GM23338 (cell line): ENCODE measurements around the gene CACNA2D2. TPM values are rescaled to one million over a fixed set of nuclear protein-coding genes. Genes with fewer than 3 reads are reported as not detected.

ENCODE experiments used
- ATAC-seq: fragments of 200-7000 bp; cut with Tn5 transposase; 3 replicates; pipeline ENCODE4 v1.9.1; 2020
- DNase-seq: peaks from one replicate; pipeline ENCODE4 v3.0.0-alpha.2; 2015; ENCODE audit warnings: low spot score
- H2AFZ ChIP-seq: fragments of 200-600 bp; sonication (generic); 2 replicates; pipeline ENCODE4 v1.8.0; 2016; ENCODE audit warnings: antibody characterized with exemption, mild to moderate bottlenecking, moderate library complexity
- H3F3A ChIP-seq: fragments of 200-600 bp; sonication (generic); replicated peaks from 2 replicates; pipeline ENCODE4 v1.8.0; 2017; ENCODE audit warnings: antibody characterized with exemption, mixed run types, low read depth
- H3K27ac ChIP-seq: fragments of 200-600 bp; sonication (generic); 2 replicates; pipeline ENCODE4 v1.6.1; 2016; ENCODE audit warnings: low read depth
- H3K27me3 ChIP-seq: fragments of 200-600 bp; sonication (generic); 2 replicates; pipeline ENCODE4 v1.8.0; 2016; ENCODE audit warnings: mild to moderate bottlenecking, mixed run types, moderate library complexity; ENCODE audit not compliant: insufficient read depth
- H3K36me3 ChIP-seq: fragments of 200-600 bp; sonication (generic); 2 replicates; pipeline ENCODE4 v1.8.0; 2016; ENCODE audit warnings: mild to moderate bottlenecking; ENCODE audit not compliant: insufficient read depth
- H3K4me1 ChIP-seq: fragments of 200-600 bp; sonication (generic); 2 replicates; pipeline ENCODE4 v1.8.0; 2016; ENCODE audit warnings: mild to moderate bottlenecking, moderate library complexity; ENCODE audit not compliant: insufficient read depth
- H3K4me2 ChIP-seq: fragments of 200-600 bp; sonication (generic); 2 replicates; pipeline ENCODE4 v1.7.1; 2017; ENCODE audit warnings: mixed run types
- H3K4me3 ChIP-seq: fragments of 200-600 bp; sonication (generic); 2 replicates; pipeline ENCODE4 v1.6.1; 2016; ENCODE audit warnings: mixed run types
- H3K79me2 ChIP-seq: fragments of 200-600 bp; sonication (generic); replicated peaks from 2 replicates; pipeline ENCODE4 v1.8.0; 2017; ENCODE audit warnings: mild to moderate bottlenecking; ENCODE audit not compliant: insufficient read depth
- H3K9me2 ChIP-seq: fragments of 200-600 bp; sonication (generic); 2 replicates; pipeline ENCODE4 v1.8.0; 2017; ENCODE audit not compliant: insufficient read depth
- H4K20me1 ChIP-seq: fragments of 200-600 bp; sonication (generic); replicated peaks from 2 replicates; pipeline ENCODE4 v1.8.0; 2017; ENCODE audit warnings: mild to moderate bottlenecking; ENCODE audit not compliant: insufficient read depth
- H3K27ac Mint-ChIP-seq: 2 replicates; pipeline ENCODE4 v1.8.0; 2020; ENCODE audit warnings: inconsistent platforms, mild to moderate bottlenecking, moderate library complexity, mixed read lengths
- H3K27me3 Mint-ChIP-seq: 3 replicates; pipeline ENCODE4 v1.8.0; 2022; ENCODE audit warnings: low read depth, mild to moderate bottlenecking, moderate library complexity, mixed read lengths, inconsistent platforms; ENCODE audit not compliant: insufficient read depth, poor library complexity
- H3K36me3 Mint-ChIP-seq: 3 replicates; pipeline ENCODE4 v1.8.0; 2021; ENCODE audit warnings: low read depth, mild to moderate bottlenecking, inconsistent platforms, moderate library complexity, mixed read lengths
- H3K4me1 Mint-ChIP-seq: 3 replicates; pipeline ENCODE4 v1.8.0; 2020; ENCODE audit warnings: mild to moderate bottlenecking, inconsistent platforms, mixed read lengths
- H3K4me3 Mint-ChIP-seq: 3 replicates; pipeline ENCODE4 v1.8.0; 2021; ENCODE audit warnings: moderate library complexity, mild to moderate bottlenecking, inconsistent platforms, mixed read lengths
- H3K9me3 Mint-ChIP-seq: 3 replicates; pipeline ENCODE4 v1.8.0; 2020; ENCODE audit warnings: moderate library complexity, mild to moderate bottlenecking, inconsistent platforms, mixed read lengths
- CREB1 ChIP-seq: fragments of 250-450 bp; sonication (Bioruptor Pico); IDR thresholded peaks from 2 replicates; pipeline ENCODE4 v1.5.0; 2020; ENCODE audit warnings: low read depth, mild to moderate bottlenecking, moderate library complexity
- EZH2 ChIP-seq: fragments of 200-600 bp; sonication (generic); IDR thresholded peaks from one replicate; pipeline ENCODE4 v1.8.0; 2017; ENCODE audit warnings: antibody characterized with exemption, mild to moderate bottlenecking, low read depth; ENCODE audit not compliant: unreplicated experiment
- EZH2phosphoT487 ChIP-seq: fragments of 200-600 bp; sonication (generic); IDR thresholded peaks from one replicate; pipeline ENCODE4 v1.8.1; 2018; ENCODE audit warnings: antibody characterized with exemption; ENCODE audit not compliant: unreplicated experiment
- JUNB ChIP-seq: IDR thresholded peaks from one replicate; pipeline ENCODE4 v1.6.1; 2016; ENCODE audit warnings: antibody characterized with exemption; ENCODE audit not compliant: unreplicated experiment
- NANOG ChIP-seq: IDR thresholded peaks from 2 replicates; pipeline ENCODE4 v1.6.1; 2016; ENCODE audit warnings: antibody characterized with exemption, borderline replicate concordance
- POLR2AphosphoS5 ChIP-seq: IDR thresholded peaks from 2 replicates; pipeline ENCODE4 v1.6.1; 2016; ENCODE audit warnings: antibody characterized with exemption, low read depth
- REST ChIP-seq: IDR thresholded peaks from one replicate; pipeline ENCODE4 v1.6.1; 2018; ENCODE audit warnings: antibody characterized with exemption; ENCODE audit not compliant: unreplicated experiment
- STAT1 ChIP-seq: IDR thresholded peaks from one replicate; pipeline ENCODE4 v1.6.1; 2016; ENCODE audit warnings: antibody characterized with exemption; ENCODE audit not compliant: unreplicated experiment
- ZNF114 ChIP-seq: fragments of 250-450 bp; sonication (Bioruptor Pico); IDR thresholded peaks from 2 replicates; pipeline ENCODE4 v1.5.0; 2020; ENCODE audit warnings: mild to moderate bottlenecking, moderate library complexity
- ZNF331 ChIP-seq: fragments of 250-450 bp; sonication (Bioruptor Pico); IDR thresholded peaks from 2 replicates; pipeline ENCODE4 v1.5.0; 2020; ENCODE audit warnings: low read depth, mild to moderate bottlenecking, moderate library complexity
- polyA plus RNA-seq: library from polyadenylated mRNA; unstranded; fragments of >200 nt; fragmentation: Nextera tagmentation; extraction: Ambion mirVana; gene quantifications from 2 replicates; pipeline ENCODE4 v1.2.1, GENCODE V29; 2016
- total RNA-seq: library from RNA; depleted of rRNA; stranded (reverse); fragments of >200 nt; shearing (Covaris generic); gene quantifications from 2 replicates; pipeline ENCODE4 v1.2.3, GENCODE V29; 2014
- TF ChIP-seq, protein P1 (sequence below), 2 experiments: fragments of 200-600 bp in 1 of 2; sonication (generic) in 1 of 2; conservative IDR thresholded peaks; 2 replicates each; pipeline versions ENCODE4 v1.5.1 to v1.6.1; 2016 to 2017; ENCODE audit warnings: antibody characterized with exemption in 2 of 2, low read depth in 2 of 2, mild to moderate bottlenecking in 2 of 2, moderate library complexity in 1 of 2

Gene CACNA2D2
- total and polyA plus RNA-seq, 2 experiments from 2014 or later: 4.7 to 11.4 TPM

DNA sequence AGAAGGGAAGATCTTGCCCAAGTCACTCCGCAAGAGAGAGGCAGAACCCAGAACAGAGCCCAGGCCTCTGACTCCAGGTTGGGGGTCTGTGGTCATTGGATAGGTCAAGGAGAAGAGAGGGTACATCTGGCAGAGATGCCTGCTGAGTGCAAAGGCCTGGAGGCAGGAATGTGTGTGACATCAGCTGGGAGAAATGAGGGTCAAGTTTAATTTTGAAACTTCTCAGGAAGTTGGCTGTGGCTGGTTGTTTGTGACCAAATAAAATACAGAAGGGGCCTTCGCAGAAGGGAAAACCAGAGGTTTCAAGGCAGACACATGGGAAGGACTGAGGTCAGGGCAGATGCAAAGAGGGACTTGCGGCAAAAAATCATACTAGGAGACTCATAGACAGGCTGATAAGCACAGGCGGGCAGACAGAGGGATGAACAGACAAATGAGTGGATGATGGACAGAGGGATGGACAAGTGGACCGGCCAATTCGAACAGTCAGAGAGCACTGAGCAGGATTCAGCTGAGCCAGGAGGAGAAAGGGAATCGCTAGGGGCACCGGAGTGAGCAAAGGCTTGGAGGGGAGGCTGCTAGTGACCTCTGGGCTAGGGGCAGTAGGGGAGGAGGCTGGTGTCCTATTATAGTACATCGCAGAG is 28.8 kb upstream of the CACNA2D2 start:
- peaks cover 31% of the 10 kb centered on the region for H3K4me1 Mint-ChIP-seq
- no peak overlapping the region; the same call in 2 of the 3 replicates for H3K4me3 Mint-ChIP-seq
- Histone ChIP-seq H3K79me2 (no peaks in the 10 kb centered on the region), H3K4me2 (no peak overlapping the region), H3K27ac (no peak overlapping the region), H2AFZ (no peak overlapping the region), H3K27me3 (peaks cover 22% of the 10 kb centered on the region), H3F3A (no peaks in the 10 kb centered on the region), H3K36me3 (no peaks in the 10 kb centered on the region), H3K9me2 (no peaks in the 10 kb centered on the region), H3K4me3 (no peak overlapping the region), H3K4me1 (peaks cover 17% of the 10 kb centered on the region), H4K20me1 (no peaks in the 10 kb centered on the region)
- H3K27me3 Mint-ChIP-seq: peaks cover 34% of the 10 kb centered on the region
- TF ChIP-seq POLR2AphosphoS5: no peak
- H3K27ac Mint-ChIP-seq: no peak overlapping the region
- peaks cover 3% of the 10 kb centered on the region; the same call in 2 of the 3 replicates for H3K9me3 Mint-ChIP-seq
- ATAC-seq: no peak
- no peak for DNase-seq
- no peaks in the 10 kb centered on the region; the same call in 2 of the 3 replicates for H3K36me3 Mint-ChIP-seq

DNA sequence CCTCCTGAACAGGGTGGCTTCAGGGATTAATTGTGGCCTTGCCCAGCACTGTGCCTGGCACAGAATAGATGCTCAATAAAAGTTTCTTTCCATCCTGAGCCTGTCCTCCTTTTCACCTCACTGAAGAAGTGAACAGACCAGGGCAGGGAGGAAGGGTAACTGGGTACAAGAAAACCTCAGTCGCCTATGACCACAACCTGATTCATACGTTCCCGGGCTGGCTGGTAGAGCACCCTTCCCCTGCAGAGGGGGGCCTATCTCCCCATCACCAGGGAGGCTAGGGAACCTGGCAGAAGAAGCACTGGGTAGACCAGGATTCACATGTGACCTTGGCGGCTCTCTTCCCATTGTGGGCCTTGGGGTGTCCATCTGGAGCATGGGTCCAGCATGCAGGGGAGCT is 27.8 kb upstream of the CACNA2D2 start:
- DNase-seq: no peak
- Histone ChIP-seq H3K27ac (no peak overlapping the region), H3F3A (no peaks in the 10 kb centered on the region), H3K79me2 (no peaks in the 10 kb centered on the region), H3K36me3 (no peaks in the 10 kb centered on the region; the same call in 1 of the 2 replicates), H4K20me1 (no peaks in the 10 kb centered on the region), H3K4me1 (peaks cover 17% of the 10 kb centered on the region), H3K4me3 (no peak overlapping the region), H3K27me3 (peaks cover 22% of the 10 kb centered on the region), H3K9me2 (no peaks in the 10 kb centered on the region), H2AFZ (no peak overlapping the region), H3K4me2 (no peak overlapping the region)
- no peak for ATAC-seq
- Mint-ChIP-seq H3K27ac (no peak overlapping the region), H3K9me3 (peaks cover 3% of the 10 kb centered on the region; the same call in 2 of the 3 replicates), H3K4me1 (peaks cover 30% of the 10 kb centered on the region), H3K36me3 (no peaks in the 10 kb centered on the region; the same call in 2 of the 3 replicates), H3K27me3 (peaks cover 34% of the 10 kb centered on the region), H3K4me3 (no peak overlapping the region)
- TF ChIP-seq ZNF331 (CRISPR knock-in tag) (no peak), STAT1 (no peak), EZH2phosphoT487 (no peak), NANOG (no peak), EZH2 (no peak), REST (no peak), POLR2AphosphoS5 (no peak), CREB1 (no peak), JUNB (no peak), ZNF114 (CRISPR knock-in tag) (no peak)
- TF ChIP-seq, protein P1, sequence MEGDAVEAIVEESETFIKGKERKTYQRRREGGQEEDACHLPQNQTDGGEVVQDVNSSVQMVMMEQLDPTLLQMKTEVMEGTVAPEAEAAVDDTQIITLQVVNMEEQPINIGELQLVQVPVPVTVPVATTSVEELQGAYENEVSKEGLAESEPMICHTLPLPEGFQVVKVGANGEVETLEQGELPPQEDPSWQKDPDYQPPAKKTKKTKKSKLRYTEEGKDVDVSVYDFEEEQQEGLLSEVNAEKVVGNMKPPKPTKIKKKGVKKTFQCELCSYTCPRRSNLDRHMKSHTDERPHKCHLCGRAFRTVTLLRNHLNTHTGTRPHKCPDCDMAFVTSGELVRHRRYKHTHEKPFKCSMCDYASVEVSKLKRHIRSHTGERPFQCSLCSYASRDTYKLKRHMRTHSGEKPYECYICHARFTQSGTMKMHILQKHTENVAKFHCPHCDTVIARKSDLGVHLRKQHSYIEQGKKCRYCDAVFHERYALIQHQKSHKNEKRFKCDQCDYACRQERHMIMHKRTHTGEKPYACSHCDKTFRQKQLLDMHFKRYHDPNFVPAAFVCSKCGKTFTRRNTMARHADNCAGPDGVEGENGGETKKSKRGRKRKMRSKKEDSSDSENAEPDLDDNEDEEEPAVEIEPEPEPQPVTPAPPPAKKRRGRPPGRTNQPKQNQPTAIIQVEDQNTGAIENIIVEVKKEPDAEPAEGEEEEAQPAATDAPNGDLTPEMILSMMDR (conservative IDR thresholded peaks at IDR 0.05; ENCODE audit: low read depth in 2 of 2): no peak
